HuH-7.5 (cell line): Measurements from ENCODE around the gene ELOA2.
A peak's percentile ranks its signal among the peaks of the same experiment; 100 is the strongest.
"Not testable (repeated sequence)": the region's sequence is repeated elsewhere in the genome, so short reads cannot be mapped to it uniquely, and the experiment has no call there.

Experiments used
- DNase-seq: peaks from one replicate; pipeline ENCODE4 v3.0.0; 2011; ENCODE audit warnings: low spot score

The ELOA2 gene, protein sequence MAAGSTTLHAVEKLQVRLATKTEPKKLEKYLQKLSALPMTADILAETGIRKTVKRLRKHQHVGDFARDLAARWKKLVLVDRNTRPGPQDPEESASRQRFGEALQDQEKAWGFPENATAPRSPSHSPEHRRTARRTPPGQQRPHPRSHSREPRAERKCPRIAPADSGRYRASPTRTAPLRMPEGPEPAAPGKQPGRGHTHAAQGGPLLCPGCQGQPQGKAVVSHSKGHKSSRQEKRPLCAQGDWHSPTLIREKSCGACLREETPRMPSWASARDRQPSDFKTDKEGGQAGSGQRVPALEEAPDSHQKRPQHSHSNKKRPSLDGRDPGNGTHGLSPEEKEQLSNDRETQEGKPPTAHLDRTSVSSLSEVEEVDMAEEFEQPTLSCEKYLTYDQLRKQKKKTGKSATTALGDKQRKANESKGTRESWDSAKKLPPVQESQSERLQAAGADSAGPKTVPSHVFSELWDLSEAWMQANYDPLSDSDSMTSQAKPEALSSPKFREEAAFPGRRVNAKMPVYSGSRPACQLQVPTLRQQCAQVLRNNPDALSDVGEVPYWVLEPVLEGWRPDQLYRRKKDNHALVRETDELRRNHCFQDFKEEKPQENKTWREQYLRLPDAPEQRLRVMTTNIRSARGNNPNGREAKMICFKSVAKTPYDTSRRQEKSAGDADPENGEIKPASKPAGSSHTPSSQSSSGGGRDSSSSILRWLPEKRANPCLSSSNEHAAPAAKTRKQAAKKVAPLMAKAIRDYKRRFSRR

DNA sequence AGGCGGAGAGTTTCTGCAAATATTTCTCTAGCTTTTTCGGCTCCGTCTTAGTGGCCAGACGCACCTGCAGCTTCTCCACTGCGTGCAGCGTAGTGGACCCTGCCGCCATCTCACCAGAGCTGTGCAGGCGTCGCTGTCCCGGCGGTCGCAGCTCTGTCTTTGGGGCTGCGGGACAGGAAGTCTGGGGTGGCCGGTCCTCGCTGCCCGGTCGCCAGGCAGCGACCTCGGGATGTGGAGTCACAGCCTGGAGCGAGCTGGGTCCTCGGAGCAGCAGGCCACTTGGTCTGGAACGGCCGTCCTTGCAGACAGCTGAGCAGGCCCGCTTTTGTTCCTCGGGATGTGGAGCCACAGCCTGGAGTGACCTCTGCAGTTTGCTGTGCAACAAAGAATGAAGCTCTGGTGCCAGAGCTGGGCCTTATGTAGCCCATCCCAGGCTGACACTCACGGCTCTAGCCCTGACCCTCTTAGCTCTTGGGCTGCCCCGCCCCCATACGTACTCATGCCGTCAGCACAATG is at the start of gene ELOA2:
ELOA2 (minus strand) TSS at position 466 of the 516 bp plus-strand sequence; CDS start at position 109, 357 bp downstream.
- DNase-seq = no peak

GRCh38 chr18:47081578-47081977 is 46.2 kb upstream of the ELOA2 start:
- DNase-seq = no peak

DNA sequence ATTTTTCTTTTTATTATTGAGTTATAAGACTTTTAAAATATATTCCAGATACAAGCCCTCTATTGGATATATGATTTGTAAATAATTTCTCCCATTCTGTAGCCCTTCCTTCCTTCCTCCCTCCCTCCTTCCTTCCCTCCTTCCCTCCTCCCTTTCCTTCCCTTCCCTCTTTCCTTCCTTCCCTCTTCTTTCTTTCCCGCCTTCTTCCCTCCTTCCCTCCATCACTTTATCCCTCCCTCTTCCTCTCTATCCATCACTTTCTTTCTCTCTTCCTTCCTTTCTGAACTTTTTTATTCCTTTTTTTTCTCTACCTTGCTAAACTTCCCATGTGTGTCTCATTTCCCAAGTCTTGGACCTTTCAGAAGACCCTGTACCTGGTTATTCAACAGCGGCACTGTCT is 45.5 kb upstream of the ELOA2 start:
- DNase-seq = no peak

DNA sequence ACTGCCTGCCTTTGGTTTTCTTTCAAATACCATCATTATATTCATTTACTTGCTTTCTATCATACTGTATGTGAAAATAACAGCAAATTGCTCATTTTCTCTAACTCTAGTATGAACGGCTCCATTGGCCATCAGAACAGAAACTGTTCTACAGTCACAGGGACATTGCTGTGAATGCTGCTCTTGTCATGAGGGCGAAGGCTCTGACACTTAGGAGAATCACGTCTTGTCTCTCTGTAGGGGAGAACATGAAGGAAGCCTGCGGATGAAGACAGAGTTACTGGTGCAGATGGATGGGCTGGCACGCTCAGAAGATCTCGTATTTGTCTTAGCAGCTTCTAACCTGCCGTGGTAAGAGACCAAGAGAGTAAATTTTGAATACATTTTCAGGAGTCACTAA is 41.7 kb upstream of the ELOA2 start:
- no peak for DNase-seq

- no peak for DNase-seq
Measured at GRCh38 chr18:47075098-47075883, 39.9 kb upstream of the ELOA2 start.

- no peak for DNase-seq
Measured at GRCh38 chr18:47067648-47068047, 32.2 kb upstream of the ELOA2 start.

DNA sequence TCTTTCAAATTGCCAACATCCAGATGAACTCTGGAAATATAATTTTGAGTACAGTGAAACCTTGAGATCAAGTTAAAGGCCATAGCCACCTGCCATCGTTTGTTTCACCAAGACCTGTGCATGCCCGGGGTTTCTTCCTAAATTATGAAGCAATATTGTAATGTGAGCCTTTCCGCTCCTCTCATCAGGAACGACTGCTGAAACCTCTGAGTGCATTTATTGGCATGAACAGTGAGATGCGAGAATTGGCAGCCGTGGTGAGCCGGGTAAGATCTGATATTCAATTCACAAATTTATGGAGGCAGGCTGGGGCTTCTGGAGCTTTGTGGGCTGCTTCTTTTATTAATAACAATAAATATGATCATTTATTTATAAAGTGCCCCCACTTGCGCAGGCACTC is 27.7 kb upstream of the ELOA2 start:
- no peak for DNase-seq

- no peak for DNase-seq
Measured at GRCh38 chr18:47062471-47062870, 27.1 kb upstream of the ELOA2 start.

DNA sequence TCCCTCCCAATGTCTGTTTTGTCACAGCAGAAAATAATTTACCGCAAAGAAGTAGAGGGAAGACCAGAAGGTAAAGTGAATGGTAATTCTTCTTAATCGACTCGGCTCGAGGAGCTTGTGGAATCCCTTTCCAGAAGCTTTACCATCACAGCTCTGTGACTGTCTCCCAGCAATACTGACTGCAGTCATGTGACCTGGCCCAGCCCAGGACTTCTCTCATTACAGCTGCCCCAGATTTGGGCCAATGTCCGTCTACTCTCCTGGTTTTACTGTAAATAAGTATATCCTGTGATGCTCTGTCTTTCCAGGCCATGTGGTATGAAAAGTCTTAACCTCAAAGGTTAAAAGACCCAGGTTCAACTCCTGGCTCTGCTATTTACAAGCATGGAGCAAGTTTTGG is 18.9 kb upstream of the ELOA2 start:
- no peak for DNase-seq

- DNase-seq = no peak
Measured at GRCh38 chr18:47050468-47050867, 15.0 kb upstream of the ELOA2 start.

DNA sequence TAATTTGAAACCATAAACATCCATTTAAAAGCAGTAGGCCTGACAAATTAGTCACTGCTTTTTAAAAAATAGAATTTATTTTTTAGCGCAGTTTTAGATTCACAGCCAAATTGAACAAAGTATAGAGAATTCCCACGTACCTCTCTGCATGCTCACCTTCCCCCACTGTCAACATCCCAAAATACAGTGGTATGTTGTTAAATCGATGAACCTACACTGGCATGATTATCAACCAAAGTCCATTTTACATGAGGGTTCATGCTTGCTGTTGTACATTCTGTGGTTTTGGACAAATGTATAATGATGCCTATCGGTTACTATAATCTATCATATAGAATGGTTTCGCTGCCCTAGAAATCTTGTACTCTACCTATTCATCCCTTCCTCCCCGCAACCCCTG is 5.6 kb upstream of the ELOA2 start:
- DNase-seq = no peak

GRCh38 chr18:47036927-47037578 is 1.6 kb upstream of the ELOA2 start:
- no peak for DNase-seq

GRCh38 chr18:47036298-47036874 is 965 bp upstream of the ELOA2 start:
- DNase-seq = peak; percentile 47

DNA sequence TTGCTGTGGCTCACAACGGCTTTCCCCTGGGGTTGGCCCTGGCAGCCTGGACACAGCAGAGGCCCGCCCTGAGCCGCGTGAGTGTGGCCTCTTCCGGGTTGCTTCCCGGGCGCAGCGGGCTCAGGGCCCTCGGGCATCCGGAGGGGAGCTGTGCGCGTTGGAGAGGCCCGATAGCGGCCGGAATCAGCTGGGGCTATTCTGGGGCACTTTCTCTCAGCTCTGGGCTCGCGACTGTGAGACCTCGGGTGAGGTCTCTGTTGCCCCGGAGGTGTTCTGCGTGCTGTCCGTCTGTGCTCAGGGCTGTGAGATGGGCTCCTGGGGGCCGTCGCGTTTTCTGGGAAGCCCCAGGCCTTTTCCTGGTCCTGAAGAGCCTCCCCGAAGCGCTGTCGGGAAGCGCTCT is 830 bp downstream of the ELOA2 start:
- not testable (repeated sequence) for DNase-seq

GRCh38 chr18:47032945-47033344 is 2.5 kb downstream of the ELOA2 start:
- DNase-seq = no peak

DNA sequence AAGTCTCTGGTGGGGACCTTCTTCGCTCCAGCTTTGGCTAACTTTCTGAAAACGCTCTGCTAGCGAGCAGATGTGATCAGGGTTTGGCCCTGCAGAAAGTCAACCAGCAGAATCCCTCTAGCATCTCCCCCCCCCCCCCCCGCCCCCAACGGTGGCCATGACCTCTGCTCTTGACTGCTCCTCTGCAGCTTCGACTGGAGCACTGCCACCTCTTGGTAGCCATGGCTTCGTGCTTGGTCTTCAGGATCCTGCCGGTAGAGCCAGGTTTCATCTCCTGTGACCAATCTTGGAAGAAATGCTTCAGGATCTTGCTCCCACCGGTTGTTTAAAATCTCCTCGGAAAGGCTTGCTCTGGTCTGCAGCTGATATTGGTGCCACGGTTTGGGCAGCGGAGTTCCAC is 4.5 kb downstream of the ELOA2 start:
- DNase-seq = not testable (repeated sequence)

DNA sequence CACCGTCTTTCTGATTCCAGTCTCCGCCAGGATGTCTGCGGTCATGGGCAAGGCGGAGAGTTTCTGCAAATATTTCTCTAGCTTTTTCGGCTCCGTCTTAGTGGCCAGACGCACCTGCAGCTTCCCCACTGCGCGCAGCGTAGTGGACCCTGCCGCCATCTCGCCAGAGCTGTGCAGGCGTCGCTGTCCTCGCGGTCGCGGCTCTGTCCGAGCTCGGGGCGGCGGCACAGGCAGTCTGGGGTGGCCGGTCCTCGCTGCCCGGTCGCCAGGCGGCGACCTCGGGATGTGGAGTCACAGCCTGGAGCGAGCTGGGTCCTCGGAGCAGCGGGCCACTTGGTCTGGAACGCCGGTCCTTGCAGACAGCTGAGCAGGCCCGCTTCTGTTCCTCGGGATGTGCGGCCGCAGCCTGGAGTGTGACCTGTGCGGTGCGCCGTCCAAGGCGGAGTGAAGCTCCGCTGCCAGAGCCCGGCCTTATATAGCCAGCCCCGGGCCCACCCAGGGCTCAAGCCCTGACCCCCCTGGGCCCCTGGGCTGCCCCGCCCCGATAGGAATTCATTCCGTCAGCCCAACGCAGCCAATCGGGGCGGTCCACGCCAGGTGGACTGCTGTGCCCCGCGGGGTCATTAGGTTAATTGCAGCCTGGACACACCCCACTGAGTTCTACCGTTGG is 5.6 kb downstream of the ELOA2 start:
- not testable (repeated sequence) for DNase-seq

DNA sequence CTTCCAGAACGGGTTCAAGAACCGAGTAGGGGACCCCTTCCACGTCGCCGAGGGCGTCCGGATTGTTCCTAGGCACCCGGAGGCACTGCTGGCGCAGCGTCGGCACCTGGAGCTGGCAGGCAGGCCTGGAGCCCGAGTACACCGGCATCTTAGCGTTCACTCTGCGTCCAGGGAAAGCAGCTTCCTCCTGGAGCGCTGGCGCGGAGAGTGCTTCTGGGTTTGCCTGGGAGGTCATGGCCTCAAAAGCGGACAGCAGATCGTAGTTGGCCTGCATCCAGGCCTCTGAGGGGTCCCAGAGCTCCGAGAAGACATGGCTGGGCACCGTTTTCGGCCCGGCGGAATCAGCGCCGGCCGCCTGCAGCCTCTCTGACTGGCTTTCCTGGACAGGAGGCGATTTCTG is 6.7 kb downstream of the ELOA2 start:
- not testable (repeated sequence) for DNase-seq

DNA sequence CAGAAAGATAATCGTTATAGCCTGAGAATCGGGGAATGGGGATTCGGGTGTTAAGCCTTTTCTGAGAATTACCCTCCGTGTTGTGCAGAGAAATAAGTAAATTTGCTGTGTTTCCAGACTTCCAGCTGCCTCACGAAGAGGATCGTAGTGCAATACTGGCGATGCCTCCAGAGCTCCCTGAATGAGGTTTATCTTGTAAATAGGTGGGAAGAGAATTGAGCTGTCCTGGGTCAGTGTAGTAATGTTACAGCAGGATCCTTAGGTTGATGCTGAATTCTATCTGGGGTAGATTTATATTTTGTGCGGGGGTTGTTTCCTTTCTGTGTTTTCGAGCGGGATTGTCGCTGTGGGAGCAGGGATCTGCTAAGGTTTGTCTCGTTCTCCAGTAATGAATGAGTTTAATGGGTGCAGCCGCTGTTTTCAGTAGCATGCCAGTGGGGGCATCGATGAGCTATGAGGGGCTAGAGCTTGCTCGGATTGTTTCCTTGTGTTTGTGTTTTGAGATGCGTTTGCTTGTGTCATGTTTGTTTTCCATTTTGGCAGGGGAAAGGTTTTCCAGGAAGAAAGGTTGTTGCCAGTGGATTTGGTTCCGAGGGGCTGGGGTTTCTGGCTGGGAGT is 9.8 kb downstream of the ELOA2 start:
- DNase-seq = not testable (repeated sequence)

GRCh38 chr18:47023769-47024465 is 11.5 kb downstream of the ELOA2 start:
- DNase-seq = not testable (repeated sequence)
